Prostate gland (tissue), 2 donors: ENCODE results near the gene OSBPL9.

Experiments used
- POLR2A ChIP-seq: fragments of 450-650 bp; IDR thresholded peaks from one replicate; pipeline ENCODE4 v1.6.1; 2016; ENCODE audit warnings: antibody characterized with exemption, mild to moderate bottlenecking
- POLR2AphosphoS5 ChIP-seq: sonication (generic); formaldehyde crosslinking; IDR thresholded peaks from one replicate; pipeline ENCODE4 v1.6.1; 2017; ENCODE audit warnings: antibody characterized with exemption
- TF ChIP-seq, protein P1 (sequence below), 4 experiments: fragments of 200-600 bp in 2 of 4; fragments of 450-650 bp in 2 of 4; sonication (generic) in 2 of 4; IDR thresholded peaks; 1 replicate in 3 of 4; 2 replicates in 1 of 4; pipeline ENCODE4 v1.5.1; 2016 to 2019; ENCODE audit warnings: antibody characterized with exemption in 4 of 4, mild to moderate bottlenecking in 2 of 4, moderate library complexity in 2 of 4

DNA sequence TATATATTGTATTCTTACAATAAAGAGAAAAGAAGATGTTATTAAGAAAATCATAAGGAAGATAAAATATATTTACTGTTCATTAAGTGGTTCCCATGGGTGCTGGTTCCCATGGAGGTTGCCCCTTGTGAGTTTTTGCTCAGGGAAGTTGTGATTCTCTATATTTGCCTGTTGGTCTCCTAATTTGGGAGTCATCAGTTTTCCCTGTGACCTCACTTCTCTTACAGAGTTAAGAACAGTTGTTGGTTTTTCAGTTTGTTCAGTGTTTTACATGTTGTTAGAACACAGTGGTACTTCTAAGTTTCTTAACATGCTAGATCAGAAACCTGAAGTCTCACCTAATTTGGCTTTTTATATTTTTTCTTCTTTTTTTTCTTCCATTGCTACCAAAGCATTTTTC lies 109.2 kb downstream of the OSBPL9 start:
- TF ChIP-seq, protein P1, sequence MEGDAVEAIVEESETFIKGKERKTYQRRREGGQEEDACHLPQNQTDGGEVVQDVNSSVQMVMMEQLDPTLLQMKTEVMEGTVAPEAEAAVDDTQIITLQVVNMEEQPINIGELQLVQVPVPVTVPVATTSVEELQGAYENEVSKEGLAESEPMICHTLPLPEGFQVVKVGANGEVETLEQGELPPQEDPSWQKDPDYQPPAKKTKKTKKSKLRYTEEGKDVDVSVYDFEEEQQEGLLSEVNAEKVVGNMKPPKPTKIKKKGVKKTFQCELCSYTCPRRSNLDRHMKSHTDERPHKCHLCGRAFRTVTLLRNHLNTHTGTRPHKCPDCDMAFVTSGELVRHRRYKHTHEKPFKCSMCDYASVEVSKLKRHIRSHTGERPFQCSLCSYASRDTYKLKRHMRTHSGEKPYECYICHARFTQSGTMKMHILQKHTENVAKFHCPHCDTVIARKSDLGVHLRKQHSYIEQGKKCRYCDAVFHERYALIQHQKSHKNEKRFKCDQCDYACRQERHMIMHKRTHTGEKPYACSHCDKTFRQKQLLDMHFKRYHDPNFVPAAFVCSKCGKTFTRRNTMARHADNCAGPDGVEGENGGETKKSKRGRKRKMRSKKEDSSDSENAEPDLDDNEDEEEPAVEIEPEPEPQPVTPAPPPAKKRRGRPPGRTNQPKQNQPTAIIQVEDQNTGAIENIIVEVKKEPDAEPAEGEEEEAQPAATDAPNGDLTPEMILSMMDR (IDR thresholded peaks at IDR 0.05), result no peak
- TF ChIP-seq POLR2AphosphoS5, result no peak
- no peak for TF ChIP-seq POLR2A
